OCI-LY1 (cell line): ENCODE measurements around the gene SHOX.
"Not testable (repeated sequence)": the region's sequence is repeated elsewhere in the genome, so short reads cannot be mapped to it uniquely, and the experiment has no call there.

Experiments
- H2AFZ ChIP-seq: fragments of 200-600 bp; sonication (generic), shearing (Covaris generic); 2 replicates; pipeline ENCODE4 v1.6.0; 2014; ENCODE audit warnings: antibody characterized with exemption, mild to moderate bottlenecking, low read length
- H3F3A ChIP-seq: fragments of 200-600 bp; sonication (generic), shearing (Covaris generic); 2 replicates; pipeline ENCODE4 v1.6.0; 2014; ENCODE audit warnings: mild to moderate bottlenecking, antibody characterized with exemption, low read length, moderate library complexity; ENCODE audit not compliant: insufficient read depth
- H3K27ac ChIP-seq: fragments of 200-600 bp; sonication (generic); 2 replicates; pipeline ENCODE4 v1.5.1; 2014; ENCODE audit warnings: low read length, mixed run types, mild to moderate bottlenecking, low read depth; ENCODE audit not compliant: poor library complexity, severe bottlenecking
- H3K27me3 ChIP-seq: fragments of 200-600 bp; sonication (generic); 2 replicates; pipeline ENCODE4 v1.6.0; 2014; ENCODE audit warnings: antibody characterized with exemption, mild to moderate bottlenecking, low read length, moderate library complexity; ENCODE audit not compliant: insufficient read depth
- H3K36me3 ChIP-seq: fragments of 200-600 bp; sonication (generic); 2 replicates; pipeline ENCODE4 v1.6.1; 2014; ENCODE audit warnings: mild to moderate bottlenecking, antibody characterized with exemption, low read length, moderate library complexity, mixed read lengths; ENCODE audit not compliant: insufficient read depth
- H3K4me1 ChIP-seq: fragments of 200-600 bp; sonication (generic); 2 replicates; pipeline ENCODE4 v1.5.1; 2014; ENCODE audit warnings: mild to moderate bottlenecking, low read length, moderate library complexity; ENCODE audit not compliant: insufficient read depth, severe bottlenecking
- H3K4me2 ChIP-seq: fragments of 200-600 bp; sonication (generic), shearing (Covaris generic); 2 replicates; pipeline ENCODE4 v1.6.1; 2014; ENCODE audit warnings: low read length
- H3K4me3 ChIP-seq: fragments of 200-600 bp; sonication (generic); 2 replicates; pipeline ENCODE4 v1.5.1; 2014; ENCODE audit warnings: low read length, low read depth, mild to moderate bottlenecking, mixed read lengths; ENCODE audit not compliant: poor library complexity, severe bottlenecking
- H3K79me2 ChIP-seq: fragments of 200-600 bp; shearing (Covaris generic); 2 replicates; pipeline ENCODE4 v1.6.1; 2016; ENCODE audit warnings: mixed run types, low read length, mixed read lengths; ENCODE audit not compliant: insufficient read depth
- H3K9ac ChIP-seq: fragments of 200-600 bp; sonication (generic), shearing (Covaris generic); 2 replicates; pipeline ENCODE4 v1.6.1; 2014; ENCODE audit warnings: mild to moderate bottlenecking, low read length, mixed read lengths
- H3K9me2 ChIP-seq: fragments of 200-600 bp; sonication (generic), shearing (Covaris generic); 2 replicates; pipeline ENCODE4 v1.6.1; 2014; ENCODE audit warnings: low read depth, mild to moderate bottlenecking, low read length, mixed read lengths
- H3K9me3 ChIP-seq: fragments of 200-600 bp; shearing (Covaris generic); 2 replicates; pipeline ENCODE4 v1.6.1; 2014; ENCODE audit warnings: low read length, mixed read lengths
- H4K20me1 ChIP-seq: fragments of 200-600 bp; sonication (generic), shearing (Covaris generic); 2 replicates; pipeline ENCODE4 v1.6.0; 2016; ENCODE audit warnings: mild to moderate bottlenecking, low read length; ENCODE audit not compliant: insufficient read depth
- EZH2 ChIP-seq: fragments of 200-600 bp; sonication (generic), shearing (Covaris generic); IDR thresholded peaks from 2 replicates; pipeline ENCODE4 v1.8.0; 2017; ENCODE audit warnings: borderline replicate concordance, mixed run types, mild to moderate bottlenecking, antibody characterized with exemption, low read length, moderate library complexity, mixed read lengths
- TF ChIP-seq, protein P1 (sequence below): fragments of 200-600 bp; sonication (generic), shearing (Covaris generic); IDR thresholded peaks from 2 replicates; pipeline ENCODE4 v1.5.1; 2017; ENCODE audit warnings: mild to moderate bottlenecking, antibody characterized with exemption, low read length, moderate library complexity, mixed read lengths

Gene SHOX

DNA sequence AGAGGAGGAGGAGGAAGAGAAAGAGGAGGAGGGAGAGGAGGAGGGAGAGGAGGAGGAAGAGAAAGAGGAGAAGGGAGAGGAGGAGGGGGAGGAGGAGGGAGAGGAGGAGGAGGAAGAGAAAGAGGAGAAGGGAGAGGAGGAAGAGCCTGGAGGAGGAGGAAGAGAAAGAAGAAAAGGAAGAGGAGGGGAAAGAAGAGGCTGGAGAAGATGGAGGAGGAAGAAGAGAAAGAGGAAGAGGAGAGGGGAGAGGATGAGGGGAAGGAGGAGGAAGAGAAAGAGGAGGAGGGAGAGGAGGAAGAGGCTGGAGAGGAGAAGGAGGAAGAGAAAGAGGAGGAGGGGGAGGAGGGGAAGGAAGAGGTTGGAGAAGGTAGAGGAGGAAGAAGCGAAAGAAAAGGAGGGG is 46.0 kb upstream of the SHOX start:
- Histone ChIP-seq H3K4me3 (no peak overlapping the region), H2AFZ (no peak overlapping the region), H3K36me3 (no peaks in the 10 kb centered on the region), H3K9me3 (no peaks in the 10 kb centered on the region), H3K79me2 (no peaks in the 10 kb centered on the region), H3K9ac (no peak overlapping the region), H3K27ac (no peak overlapping the region), H3K27me3 (no peaks in the 10 kb centered on the region), H3F3A (no peaks in the 10 kb centered on the region), H3K4me2 (no peak overlapping the region), H4K20me1 (no peaks in the 10 kb centered on the region), H3K9me2 (no peaks in the 10 kb centered on the region), H3K4me1 (no peaks in the 10 kb centered on the region)
- no peak for TF ChIP-seq EZH2
- TF ChIP-seq, protein P1, sequence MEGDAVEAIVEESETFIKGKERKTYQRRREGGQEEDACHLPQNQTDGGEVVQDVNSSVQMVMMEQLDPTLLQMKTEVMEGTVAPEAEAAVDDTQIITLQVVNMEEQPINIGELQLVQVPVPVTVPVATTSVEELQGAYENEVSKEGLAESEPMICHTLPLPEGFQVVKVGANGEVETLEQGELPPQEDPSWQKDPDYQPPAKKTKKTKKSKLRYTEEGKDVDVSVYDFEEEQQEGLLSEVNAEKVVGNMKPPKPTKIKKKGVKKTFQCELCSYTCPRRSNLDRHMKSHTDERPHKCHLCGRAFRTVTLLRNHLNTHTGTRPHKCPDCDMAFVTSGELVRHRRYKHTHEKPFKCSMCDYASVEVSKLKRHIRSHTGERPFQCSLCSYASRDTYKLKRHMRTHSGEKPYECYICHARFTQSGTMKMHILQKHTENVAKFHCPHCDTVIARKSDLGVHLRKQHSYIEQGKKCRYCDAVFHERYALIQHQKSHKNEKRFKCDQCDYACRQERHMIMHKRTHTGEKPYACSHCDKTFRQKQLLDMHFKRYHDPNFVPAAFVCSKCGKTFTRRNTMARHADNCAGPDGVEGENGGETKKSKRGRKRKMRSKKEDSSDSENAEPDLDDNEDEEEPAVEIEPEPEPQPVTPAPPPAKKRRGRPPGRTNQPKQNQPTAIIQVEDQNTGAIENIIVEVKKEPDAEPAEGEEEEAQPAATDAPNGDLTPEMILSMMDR: no peak

DNA sequence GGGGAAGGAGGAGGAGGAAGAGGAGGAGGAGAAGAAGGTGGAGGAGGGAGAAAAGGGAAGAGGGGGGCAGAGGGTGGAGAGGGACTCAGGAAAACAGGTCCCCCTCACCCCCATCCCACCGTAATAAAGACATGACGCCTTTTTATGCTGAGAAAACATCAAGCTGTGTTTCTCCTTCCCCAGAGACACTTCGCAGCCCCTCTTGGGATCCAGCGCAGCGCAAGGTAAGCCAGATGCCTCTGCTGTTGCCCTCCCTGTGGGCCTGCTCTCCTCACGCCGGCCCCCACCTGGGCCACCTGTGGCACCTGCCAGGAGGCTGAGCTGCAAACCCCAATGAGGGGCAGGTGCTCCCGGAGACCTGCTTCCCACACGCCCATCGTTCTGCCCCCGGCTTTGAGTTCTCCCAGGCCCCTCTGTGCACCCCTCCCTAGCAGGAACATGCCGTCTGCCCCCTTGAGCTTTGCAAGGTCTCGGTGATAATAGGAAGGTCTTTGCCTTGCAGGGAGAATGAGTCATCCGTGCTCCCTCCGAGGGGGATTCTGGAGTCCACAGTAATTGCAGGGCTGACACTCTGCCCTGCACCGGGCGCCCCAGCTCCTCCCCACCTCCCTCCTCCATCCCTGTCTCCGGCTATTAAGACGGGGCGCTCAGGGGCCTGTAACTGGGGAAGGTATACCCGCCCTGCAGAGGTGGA is 45.3 kb upstream of the SHOX start:
- Histone ChIP-seq H3K79me2 (no peaks in the 10 kb centered on the region), H3K4me2 (no peak overlapping the region), H3K9me2 (no peaks in the 10 kb centered on the region), H4K20me1 (no peaks in the 10 kb centered on the region), H3K4me3 (no peak overlapping the region), H3K36me3 (no peaks in the 10 kb centered on the region), H3F3A (no peaks in the 10 kb centered on the region), H3K4me1 (no peaks in the 10 kb centered on the region), H3K27ac (no peak overlapping the region), H3K27me3 (no peaks in the 10 kb centered on the region), H3K9me3 (no peaks in the 10 kb centered on the region), H2AFZ (no peak overlapping the region), H3K9ac (no peak overlapping the region)
- no peak for TF ChIP-seq EZH2

DNA sequence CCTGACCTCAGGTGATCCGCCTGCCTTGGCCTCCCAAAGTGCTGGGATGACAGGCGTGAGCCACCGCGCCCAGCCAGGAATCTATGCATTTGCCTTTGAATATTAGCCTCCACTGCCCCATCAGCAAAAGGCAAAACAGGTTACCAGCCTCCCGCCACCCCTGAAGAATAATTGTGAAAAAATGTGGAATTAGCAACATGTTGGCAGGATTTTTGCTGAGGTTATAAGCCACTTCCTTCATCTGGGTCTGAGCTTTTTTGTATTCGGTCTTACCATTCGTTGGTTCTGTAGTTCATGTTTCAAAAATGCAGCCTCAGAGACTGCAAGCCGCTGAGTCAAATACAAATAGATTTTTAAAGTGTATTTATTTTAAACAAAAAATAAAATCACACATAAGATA is 44.2 kb upstream of the SHOX start:
- H2AFZ ChIP-seq: no peak overlapping the region
- no peaks in the 10 kb centered on the region for H3K36me3 ChIP-seq
- no peaks in the 10 kb centered on the region for H3K9me2 ChIP-seq
- H3K27ac ChIP-seq: no peak overlapping the region
- H3K27me3 ChIP-seq: no peaks in the 10 kb centered on the region
- no peaks in the 10 kb centered on the region for H4K20me1 ChIP-seq
- no peaks in the 10 kb centered on the region for H3K79me2 ChIP-seq
- H3K4me2 ChIP-seq: no peak overlapping the region
- H3K9ac ChIP-seq: no peak overlapping the region
- H3K9me3 ChIP-seq: no peaks in the 10 kb centered on the region
- TF ChIP-seq EZH2: no peak
- TF ChIP-seq, protein P1: no peak
- no peak overlapping the region for H3K4me3 ChIP-seq
- no peaks in the 10 kb centered on the region for H3F3A ChIP-seq
- no peaks in the 10 kb centered on the region for H3K4me1 ChIP-seq

DNA sequence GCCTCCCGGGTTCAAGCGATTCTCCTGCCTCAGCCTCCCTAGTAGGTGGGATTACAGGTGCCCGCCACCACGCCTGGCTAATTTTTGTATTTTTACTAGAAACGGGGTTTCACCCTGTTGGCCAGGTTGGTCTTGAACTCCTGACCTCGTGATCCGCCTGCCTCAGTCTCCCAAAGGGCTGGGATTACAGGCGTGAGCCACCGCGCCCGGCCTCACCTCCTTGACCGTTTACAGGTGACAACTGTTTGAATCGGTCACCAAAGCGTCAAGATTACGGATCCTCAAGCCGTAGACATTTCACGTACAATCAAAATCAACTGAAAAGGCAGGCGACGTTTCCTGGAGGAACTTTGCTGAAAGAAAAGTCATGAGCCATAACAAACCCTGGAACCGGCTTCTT is 41.3 kb upstream of the SHOX start:
- not testable (repeated sequence) for H3K4me1 ChIP-seq, H3K36me3 ChIP-seq, H3K79me2 ChIP-seq, H3K27ac ChIP-seq, H2AFZ ChIP-seq, H3K4me2 ChIP-seq, H4K20me1 ChIP-seq, H3K27me3 ChIP-seq, H3K9me2 ChIP-seq, H3K9me3 ChIP-seq, H3K9ac ChIP-seq, H3F3A ChIP-seq, H3K4me3 ChIP-seq
